A549 (cell line): ENCODE results near the gene PLA2G2C. TPM values are rescaled to one million over a fixed set of nuclear protein-coding genes. Genes with fewer than 3 reads are reported as not detected.

ENCODE experiments used
- ATAC-seq, 2 experiments: fragments of 200-7000 bp in 1 of 2; fragments of >200 bp in 1 of 2; cut with Nextera tagmentation in 1 of 2; cut with Tn5 transposase in 1 of 2; 3 replicates each; pipeline versions ENCODE4 v1.8.0 to v1.9.1; 2018 to 2020; ENCODE audit warnings: mild to moderate bottlenecking in 1 of 2, moderate library complexity in 1 of 2
- CTCF ChIA-PET: fragments of 300-600 bp; sonication (Branson Sonifier 250); formaldehyde crosslinking; extraction: SDS; loops from one replicate; lab custom pipeline; 2021; ENCODE audit warnings: antibody characterized with exemption, inconsistent platforms; lab: Yijun Ruan, JAX
- POLR2A ChIA-PET: fragments of 350-600 bp; formaldehyde crosslinking; extraction: SDS; loops from one replicate; lab custom pipeline; 2021; ENCODE audit warnings: antibody characterized with exemption, inconsistent platforms; lab: Yijun Ruan, JAX
- DNase-seq, 2 experiments: peaks; one replicate each; pipeline versions ENCODE4 v3.0.0 to v3.0.0-alpha.2; 2011 to 2016; ENCODE audit warnings: low read depth in 1 of 2, low spot score in 1 of 2
- FAIRE-seq: peaks from 2 replicates; lab custom pipeline; 2011; peaks lifted over from hg19 to GRCh38; lab: Jason Lieb, UNC
- H3K27ac ChIP-seq, 2 experiments: fragments of >200 bp; sonication (Bioruptor Twin); formaldehyde crosslinking; 3 replicates each; pipeline ENCODE4 v1.5.1; 2016 to 2017
- H3K4me1 ChIP-seq: fragments of >200 bp; sonication (Bioruptor Twin); formaldehyde crosslinking; 3 replicates; pipeline ENCODE4 v1.6.1; 2016
- H3K4me2 ChIP-seq: fragments of >200 bp; sonication (Bioruptor Twin); formaldehyde crosslinking; 3 replicates; pipeline ENCODE4 v1.6.1; 2016
- H3K4me3 ChIP-seq: fragments of >200 bp; sonication (Bioruptor Twin); formaldehyde crosslinking; 3 replicates; pipeline ENCODE4 v1.5.1; 2016
- H3K9me3 ChIP-seq: fragments of >200 bp; sonication (Bioruptor Twin); formaldehyde crosslinking; 3 replicates; pipeline ENCODE4 v1.6.1; 2016
- CBX2 ChIP-seq: fragments of 200-600 bp; sonication (generic); IDR thresholded peaks from 2 replicates; pipeline ENCODE4 v1.6.1; 2016; ENCODE audit warnings: low read depth, mild to moderate bottlenecking, borderline replicate concordance
- CHD4 ChIP-seq: fragments of 200-600 bp; sonication (generic); IDR thresholded peaks from 2 replicates; pipeline ENCODE4 v1.6.1; 2016; ENCODE audit warnings: antibody characterized with exemption, mild to moderate bottlenecking, borderline replicate concordance
- NPAS2 ChIP-seq: fragments of 250-450 bp; sonication (Bioruptor Pico); IDR thresholded peaks from 2 replicates; pipeline ENCODE4 v1.8.0; 2022; ENCODE audit warnings: mild to moderate bottlenecking, moderate library complexity, borderline replicate concordance
- NR3C1 ChIP-seq: fragments of >200 bp; sonication (Bioruptor Twin); formaldehyde crosslinking; IDR thresholded peaks from 3 replicates; pipeline ENCODE4 v1.6.1; 2017
- POLR2AphosphoS2 ChIP-seq: conservative IDR thresholded peaks from 2 replicates; pipeline ENCODE4 v1.6.1; 2012; ENCODE audit warnings: low read length, improper control_type of control experiment, inconsistent platforms
- RAD21 ChIP-seq, 2 experiments: fragments of >200 bp in 1 of 2; sonication (Bioruptor Twin) in 1 of 2; formaldehyde crosslinking in 1 of 2; IDR thresholded peaks in 1 of 2; conservative IDR thresholded peaks in 1 of 2; 2 replicates in 1 of 2; 3 replicates in 1 of 2; pipeline ENCODE4 v1.6.1; 2012 to 2018; ENCODE audit warnings: inconsistent platforms in 1 of 2
- RFX5 ChIP-seq: fragments of 450-650 bp; IDR thresholded peaks from 2 replicates; pipeline ENCODE4 v1.7.1; 2014; ENCODE audit warnings: antibody characterized with exemption, mild to moderate bottlenecking, moderate library complexity
- RNF2 ChIP-seq: fragments of 200-600 bp; sonication (generic); IDR thresholded peaks from 2 replicates; pipeline ENCODE4 v1.6.1; 2016; ENCODE audit warnings: low read depth, mild to moderate bottlenecking, antibody characterized with exemption, moderate library complexity, borderline replicate concordance
- SMC3 ChIP-seq: fragments of >200 bp; sonication (Bioruptor Twin); formaldehyde crosslinking; IDR thresholded peaks from 3 replicates; pipeline ENCODE4 v1.6.1; 2018; ENCODE audit warnings: inconsistent platforms
- SREBF2 ChIP-seq: fragments of 450-650 bp; IDR thresholded peaks from 2 replicates; pipeline ENCODE4 v1.6.1; 2014; ENCODE audit warnings: mild to moderate bottlenecking, moderate library complexity
- TFCP2L1 ChIP-seq: fragments of 250-450 bp; sonication (Bioruptor Pico); IDR thresholded peaks from 2 replicates; pipeline ENCODE4 v1.5.0; 2021; ENCODE audit warnings: mild to moderate bottlenecking
- TP53 ChIP-seq: fragments of 250-450 bp; sonication (Bioruptor Pico); IDR thresholded peaks from 2 replicates; pipeline ENCODE4 v1.5.0; 2021; ENCODE audit warnings: mild to moderate bottlenecking, moderate library complexity
- ZFP36 ChIP-seq: fragments of 450-650 bp; IDR thresholded peaks from 2 replicates; pipeline ENCODE4 v1.6.1; 2014; ENCODE audit warnings: borderline replicate concordance; ENCODE audit not compliant: partially characterized antibody
- WGBS: methylation state at CpG from one replicate; pipeline ENCODE4 v1.1.6; 2017; ENCODE audit errors: missing lambda C conversion rate; 5-methylcytosine and 5-hydroxymethylcytosine counted together
- polyA minus RNA-seq: library from RNA; depleted of rRNA, polyadenylated mRNA; stranded (reverse); fragments of >200 nt; gene quantifications from 2 replicates; pipeline ENCODE4 v1.2.3, GENCODE V29; 2011; rRNA and poly(A)+ RNA removed
- polyA plus RNA-seq, 4 experiments: library from polyadenylated mRNA; depleted of rRNA in 3 of 4; stranded (reverse); fragments of >200 nt; fragmentation: RNase III in 1 of 4; extraction: RNeasy Plus Mini Kit Qiagen cat#74134 plus additional on column Dnase treatment in 1 of 4; gene quantifications; 2 replicates in 3 of 4; 3 replicates in 1 of 4; pipeline ENCODE4 v1.2.3, GENCODE V29; 2011 to 2017
- TF ChIP-seq, protein P1 (sequence below): fragments of 150-350 bp; IDR thresholded peaks from 2 replicates; pipeline ENCODE4 v1.6.1; 2014; ENCODE audit warnings: low read depth, mild to moderate bottlenecking, low read length
- TF ChIP-seq, protein P2 (sequence below): fragments of >200 bp; sonication (Bioruptor Twin); formaldehyde crosslinking; IDR thresholded peaks from 3 replicates; pipeline ENCODE4 v1.6.1; 2016
- TF ChIP-seq, protein P3 (sequence below): fragments of 250-450 bp; sonication (Bioruptor Pico); IDR thresholded peaks from 2 replicates; pipeline ENCODE4 v1.5.0; 2021; ENCODE audit warnings: mild to moderate bottlenecking, moderate library complexity, borderline replicate concordance
- TF ChIP-seq, protein P4 (sequence below): fragments of 200-600 bp; sonication (generic); IDR thresholded peaks from 2 replicates; pipeline ENCODE4 v1.6.1; 2016; ENCODE audit warnings: antibody characterized with exemption, mild to moderate bottlenecking, moderate library complexity
- TF ChIP-seq, protein P5 (sequence below): fragments of 250-450 bp; sonication (Bioruptor Pico); IDR thresholded peaks from 2 replicates; pipeline ENCODE4 v1.5.0; 2020; ENCODE audit warnings: low read depth, mild to moderate bottlenecking, moderate library complexity

The PLA2G2C gene, protein sequence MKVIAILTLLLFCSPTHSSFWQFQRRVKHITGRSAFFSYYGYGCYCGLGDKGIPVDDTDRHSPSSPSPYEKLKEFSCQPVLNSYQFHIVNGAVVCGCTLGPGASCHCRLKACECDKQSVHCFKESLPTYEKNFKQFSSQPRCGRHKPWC
- polyA plus RNA-seq (2011; rRNA removed), result not detected in 2 replicates
- polyA plus RNA-seq (2012; cell fraction: cytosol; rRNA removed), result not detected in 2 replicates
- not detected in 2 replicates for polyA plus RNA-seq (2012; cell fraction: nucleus; rRNA removed)
- not detected in 3 replicates for polyA plus RNA-seq (2017; fragmentation: RNase III; extraction: RNeasy Plus Mini Kit Qiagen cat#74134 plus additional on column Dnase treatment)
- polyA minus RNA-seq, result not detected in 2 replicates

DNA sequence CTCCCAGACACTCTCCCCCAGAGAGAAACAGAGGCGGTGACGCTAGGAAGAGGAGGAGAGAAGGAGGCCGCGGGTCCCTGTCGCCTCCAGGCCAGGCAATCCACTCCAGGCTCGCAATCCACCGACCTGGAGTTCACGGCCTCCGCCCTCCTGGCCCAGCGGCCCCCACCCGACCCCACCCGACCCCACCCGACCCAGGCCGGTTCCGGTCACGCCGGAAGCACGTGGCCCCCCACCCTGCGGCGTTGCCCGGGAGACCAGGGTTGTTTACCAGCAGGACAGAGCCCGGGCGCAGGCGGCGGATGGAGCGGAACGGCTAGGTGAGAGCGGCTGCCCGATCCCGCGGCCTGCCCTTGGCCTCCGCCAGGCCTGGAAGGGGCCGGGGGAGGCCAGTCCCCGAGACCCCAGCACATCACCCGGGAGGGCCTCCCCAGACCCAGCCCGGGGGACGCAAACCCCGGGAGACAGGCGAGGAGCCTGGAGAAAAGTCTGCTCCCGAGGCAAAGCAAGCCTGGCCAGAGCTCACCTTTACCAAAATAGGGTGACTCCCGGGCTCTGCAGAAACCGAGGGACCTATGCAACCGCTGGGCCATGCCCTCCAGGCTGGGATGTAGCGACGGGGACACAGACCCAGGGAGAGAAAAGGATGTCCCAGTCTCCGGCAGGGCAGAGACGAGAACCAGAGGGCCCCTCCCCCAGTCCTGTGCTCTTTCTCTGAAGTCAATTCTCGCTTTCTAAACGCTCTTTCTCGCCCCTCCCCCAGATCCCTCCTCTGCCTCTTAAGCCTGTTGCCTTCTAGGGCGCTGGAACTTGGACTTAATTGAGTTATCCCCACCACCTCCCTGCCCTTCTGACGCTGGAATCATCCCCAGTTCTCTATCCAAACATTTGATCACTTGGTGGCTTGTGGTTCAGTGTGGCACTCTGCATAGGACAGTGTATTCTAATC lies at the start of gene PLA2G2C, which contains the start of gene UBXN10:
Gene PLA2G2C, minus strand, starts transcription at position 685 of the 949 bp plus-strand sequence. CDS start 9,155 bp downstream, outside the sequence.
Gene UBXN10, plus strand, starts transcription at position 263 of the 949 bp plus-strand sequence. CDS start 4,466 bp downstream, outside the sequence.
- TF ChIP-seq RFX5 (no peak), RAD21 (conservative IDR thresholded peaks at IDR 0.05 in 1 of 2, IDR thresholded peaks at IDR 0.05 in 1 of 2) (no peak)
- TF ChIP-seq, protein P1, sequence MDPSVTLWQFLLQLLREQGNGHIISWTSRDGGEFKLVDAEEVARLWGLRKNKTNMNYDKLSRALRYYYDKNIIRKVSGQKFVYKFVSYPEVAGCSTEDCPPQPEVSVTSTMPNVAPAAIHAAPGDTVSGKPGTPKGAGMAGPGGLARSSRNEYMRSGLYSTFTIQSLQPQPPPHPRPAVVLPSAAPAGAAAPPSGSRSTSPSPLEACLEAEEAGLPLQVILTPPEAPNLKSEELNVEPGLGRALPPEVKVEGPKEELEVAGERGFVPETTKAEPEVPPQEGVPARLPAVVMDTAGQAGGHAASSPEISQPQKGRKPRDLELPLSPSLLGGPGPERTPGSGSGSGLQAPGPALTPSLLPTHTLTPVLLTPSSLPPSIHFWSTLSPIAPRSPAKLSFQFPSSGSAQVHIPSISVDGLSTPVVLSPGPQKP, result no peak
- WGBS, result 47% methylated on average over 20 of the region's 52 CpGs
- Histone ChIP-seq H3K27ac (0 out of 6 replicates have a peak within 1 kb of the TSS, but pooled peaks of 1 of the 2 experiments have one; percentile 21), H3K9me3 (no peaks in the 10 kb centered on the region), H3K4me2 (no peak within 1 kb of the TSS), H3K4me3 (no peak within 1 kb of the TSS), H3K4me1 (0 out of 3 replicates have a peak, but pooled peaks cover 3% of the 10 kb centered on the region)
- ATAC-seq, result no peak
- FAIRE-seq, result no peak
- ChIA-PET CTCF (interaction anchor here (0.9 kb wide), 1 partner anchor 15 kb away, joined by 3 read pairs; no protein-coding TSS in a partner anchor), POLR2A (no interaction called here)
- no peak for DNase-seq

DNA sequence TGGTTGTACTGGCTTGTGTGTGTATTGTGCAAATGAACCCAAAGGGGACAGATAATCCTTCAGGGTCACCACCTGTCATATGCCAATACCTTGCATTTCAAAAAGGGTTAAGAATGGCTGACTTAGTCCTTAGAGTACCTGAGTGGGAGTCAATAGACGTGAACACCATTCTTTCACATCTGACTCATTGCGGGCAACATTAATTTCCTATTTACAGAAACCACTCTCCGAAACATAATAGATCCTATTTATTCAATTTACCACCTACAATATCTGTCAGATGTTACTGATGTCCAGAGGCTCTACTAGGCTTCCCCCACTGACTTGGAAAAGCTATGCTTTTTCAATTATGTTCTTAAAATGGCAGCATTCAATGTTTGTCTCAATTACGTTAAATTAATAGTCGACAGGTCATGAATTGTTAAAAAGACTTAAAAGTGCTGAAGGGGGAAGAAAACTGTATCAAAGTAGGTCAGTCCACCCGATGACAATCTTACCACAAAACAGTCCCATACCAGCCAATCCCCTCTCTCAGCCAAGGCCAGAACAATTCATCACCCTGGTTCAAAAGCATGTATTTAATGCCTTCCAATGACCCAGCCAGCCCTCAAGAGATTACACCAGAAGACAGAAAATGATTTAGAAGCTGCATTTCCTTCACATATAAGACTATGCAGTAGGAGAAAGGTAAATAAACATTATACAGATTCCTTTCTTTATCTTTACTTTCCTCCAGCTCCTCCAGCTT lies 48.6 kb upstream of the PLA2G2C start:
- CTCF ChIA-PET, result interaction anchor here (0.6 to 4.2 kb wide), 9 partner anchors 18 to 260 kb away, joined by 3 to 15 read pairs (median 3); no protein-coding TSS in a partner anchor
- no peak for TF ChIP-seq ZFP36
- no peak for TF ChIP-seq CBX2
- TF ChIP-seq SREBF2, result no peak
- no peak for TF ChIP-seq POLR2AphosphoS2
- TF ChIP-seq RNF2, result no peak
- Histone ChIP-seq H3K9me3 (no peaks in the 10 kb centered on the region), H3K4me2 (no peak overlapping the region), H3K4me3 (no peak overlapping the region), H3K4me1 (no peaks in the 10 kb centered on the region), H3K27ac (no peak overlapping the region)
- WGBS, result 70% methylated on average over 6 of the region's 6 CpGs
- no peak for DNase-seq
- FAIRE-seq, result no peak
- ATAC-seq, result no peak
- POLR2A ChIA-PET, result no interaction called here

DNA sequence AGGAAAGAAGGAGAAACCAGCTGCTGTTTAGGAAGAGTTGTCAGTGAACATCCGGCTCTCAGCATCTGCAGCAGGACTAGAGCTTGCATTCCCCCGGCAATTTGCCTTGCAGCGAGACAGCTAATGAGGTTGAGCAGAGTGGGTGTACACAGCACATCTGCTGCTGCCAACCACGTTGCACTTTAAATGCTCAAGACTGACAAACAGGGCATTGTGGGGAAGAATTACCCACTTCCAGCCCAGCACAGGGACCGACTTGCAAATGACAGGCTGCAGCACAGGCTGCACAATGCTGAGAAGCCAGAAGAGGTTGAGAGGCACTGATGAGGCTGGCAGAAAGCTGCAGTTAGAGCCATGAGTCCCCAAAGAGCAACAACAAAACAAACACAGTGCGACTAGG lies 47.5 kb upstream of the PLA2G2C start:
- CTCF ChIA-PET, result interaction anchor here (0.6 to 4.2 kb wide), 14 partner anchors 14 to 317 kb away, joined by 3 to 15 read pairs (median 4); no protein-coding TSS in a partner anchor
- no peak for DNase-seq
- no peak for FAIRE-seq
- WGBS, result 55% methylated on average over 6 of the region's 6 CpGs
- no peaks in the 10 kb centered on the region for H3K9me3 ChIP-seq
- POLR2A ChIA-PET, result no interaction called here
- no peak for ATAC-seq
- no peak overlapping the region for H3K4me2 ChIP-seq
- no peaks in the 10 kb centered on the region for H3K4me1 ChIP-seq
- no peak overlapping the region for H3K27ac ChIP-seq
- no peak overlapping the region for H3K4me3 ChIP-seq
- no peak for TF ChIP-seq NR3C1
- TF ChIP-seq, protein P2, sequence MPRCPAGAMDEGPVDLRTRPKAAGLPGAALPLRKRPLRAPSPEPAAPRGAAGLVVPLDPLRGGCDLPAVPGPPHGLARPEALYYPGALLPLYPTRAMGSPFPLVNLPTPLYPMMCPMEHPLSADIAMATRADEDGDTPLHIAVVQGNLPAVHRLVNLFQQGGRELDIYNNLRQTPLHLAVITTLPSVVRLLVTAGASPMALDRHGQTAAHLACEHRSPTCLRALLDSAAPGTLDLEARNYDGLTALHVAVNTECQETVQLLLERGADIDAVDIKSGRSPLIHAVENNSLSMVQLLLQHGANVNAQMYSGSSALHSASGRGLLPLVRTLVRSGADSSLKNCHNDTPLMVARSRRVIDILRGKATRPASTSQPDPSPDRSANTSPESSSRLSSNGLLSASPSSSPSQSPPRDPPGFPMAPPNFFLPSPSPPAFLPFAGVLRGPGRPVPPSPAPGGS, result no peak
- TF ChIP-seq, protein P3, sequence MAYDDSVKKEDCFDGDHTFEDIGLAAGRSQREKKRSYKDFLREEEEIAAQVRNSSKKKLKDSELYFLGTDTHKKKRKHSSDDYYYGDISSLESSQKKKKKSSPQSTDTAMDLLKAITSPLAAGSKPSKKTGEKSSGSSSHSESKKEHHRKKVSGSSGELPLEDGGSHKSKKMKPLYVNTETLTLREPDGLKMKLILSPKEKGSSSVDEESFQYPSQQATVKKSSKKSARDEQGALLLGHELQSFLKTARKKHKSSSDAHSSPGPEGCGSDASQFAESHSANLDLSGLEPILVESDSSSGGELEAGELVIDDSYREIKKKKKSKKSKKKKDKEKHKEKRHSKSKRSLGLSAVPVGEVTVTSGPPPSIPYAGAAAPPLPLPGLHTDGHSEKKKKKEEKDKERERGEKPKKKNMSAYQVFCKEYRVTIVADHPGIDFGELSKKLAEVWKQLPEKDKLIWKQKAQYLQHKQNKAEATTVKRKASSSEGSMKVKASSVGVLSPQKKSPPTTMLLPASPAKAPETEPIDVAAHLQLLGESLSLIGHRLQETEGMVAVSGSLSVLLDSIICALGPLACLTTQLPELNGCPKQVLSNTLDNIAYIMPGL, result no peak
- TF ChIP-seq, protein P4, sequence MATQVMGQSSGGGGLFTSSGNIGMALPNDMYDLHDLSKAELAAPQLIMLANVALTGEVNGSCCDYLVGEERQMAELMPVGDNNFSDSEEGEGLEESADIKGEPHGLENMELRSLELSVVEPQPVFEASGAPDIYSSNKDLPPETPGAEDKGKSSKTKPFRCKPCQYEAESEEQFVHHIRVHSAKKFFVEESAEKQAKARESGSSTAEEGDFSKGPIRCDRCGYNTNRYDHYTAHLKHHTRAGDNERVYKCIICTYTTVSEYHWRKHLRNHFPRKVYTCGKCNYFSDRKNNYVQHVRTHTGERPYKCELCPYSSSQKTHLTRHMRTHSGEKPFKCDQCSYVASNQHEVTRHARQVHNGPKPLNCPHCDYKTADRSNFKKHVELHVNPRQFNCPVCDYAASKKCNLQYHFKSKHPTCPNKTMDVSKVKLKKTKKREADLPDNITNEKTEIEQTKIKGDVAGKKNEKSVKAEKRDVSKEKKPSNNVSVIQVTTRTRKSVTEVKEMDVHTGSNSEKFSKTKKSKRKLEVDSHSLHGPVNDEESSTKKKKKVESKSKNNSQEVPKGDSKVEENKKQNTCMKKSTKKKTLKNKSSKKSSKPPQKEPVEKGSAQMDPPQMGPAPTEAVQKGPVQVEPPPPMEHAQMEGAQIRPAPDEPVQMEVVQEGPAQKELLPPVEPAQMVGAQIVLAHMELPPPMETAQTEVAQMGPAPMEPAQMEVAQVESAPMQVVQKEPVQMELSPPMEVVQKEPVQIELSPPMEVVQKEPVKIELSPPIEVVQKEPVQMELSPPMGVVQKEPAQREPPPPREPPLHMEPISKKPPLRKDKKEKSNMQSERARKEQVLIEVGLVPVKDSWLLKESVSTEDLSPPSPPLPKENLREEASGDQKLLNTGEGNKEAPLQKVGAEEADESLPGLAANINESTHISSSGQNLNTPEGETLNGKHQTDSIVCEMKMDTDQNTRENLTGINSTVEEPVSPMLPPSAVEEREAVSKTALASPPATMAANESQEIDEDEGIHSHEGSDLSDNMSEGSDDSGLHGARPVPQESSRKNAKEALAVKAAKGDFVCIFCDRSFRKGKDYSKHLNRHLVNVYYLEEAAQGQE, result no peak
- TF ChIP-seq SMC3, result no peak
- TF ChIP-seq NPAS2, result no peak
- no peak for TF ChIP-seq TP53 (CRISPR knock-in tag)
- TF ChIP-seq CHD4, result no peak
- TF ChIP-seq, protein P5, sequence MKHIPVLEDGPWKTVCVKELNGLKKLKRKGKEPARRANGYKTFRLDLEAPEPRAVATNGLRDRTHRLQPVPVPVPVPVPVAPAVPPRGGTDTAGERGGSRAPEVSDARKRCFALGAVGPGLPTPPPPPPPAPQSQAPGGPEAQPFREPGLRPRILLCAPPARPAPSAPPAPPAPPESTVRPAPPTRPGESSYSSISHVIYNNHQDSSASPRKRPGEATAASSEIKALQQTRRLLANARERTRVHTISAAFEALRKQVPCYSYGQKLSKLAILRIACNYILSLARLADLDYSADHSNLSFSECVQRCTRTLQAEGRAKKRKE (CRISPR knock-in tag), result no peak
- no peak for TF ChIP-seq TFCP2L1 (CRISPR knock-in tag)
